Measurements from ENCODE around the gene REV3L.

The REV3L gene

DNA sequence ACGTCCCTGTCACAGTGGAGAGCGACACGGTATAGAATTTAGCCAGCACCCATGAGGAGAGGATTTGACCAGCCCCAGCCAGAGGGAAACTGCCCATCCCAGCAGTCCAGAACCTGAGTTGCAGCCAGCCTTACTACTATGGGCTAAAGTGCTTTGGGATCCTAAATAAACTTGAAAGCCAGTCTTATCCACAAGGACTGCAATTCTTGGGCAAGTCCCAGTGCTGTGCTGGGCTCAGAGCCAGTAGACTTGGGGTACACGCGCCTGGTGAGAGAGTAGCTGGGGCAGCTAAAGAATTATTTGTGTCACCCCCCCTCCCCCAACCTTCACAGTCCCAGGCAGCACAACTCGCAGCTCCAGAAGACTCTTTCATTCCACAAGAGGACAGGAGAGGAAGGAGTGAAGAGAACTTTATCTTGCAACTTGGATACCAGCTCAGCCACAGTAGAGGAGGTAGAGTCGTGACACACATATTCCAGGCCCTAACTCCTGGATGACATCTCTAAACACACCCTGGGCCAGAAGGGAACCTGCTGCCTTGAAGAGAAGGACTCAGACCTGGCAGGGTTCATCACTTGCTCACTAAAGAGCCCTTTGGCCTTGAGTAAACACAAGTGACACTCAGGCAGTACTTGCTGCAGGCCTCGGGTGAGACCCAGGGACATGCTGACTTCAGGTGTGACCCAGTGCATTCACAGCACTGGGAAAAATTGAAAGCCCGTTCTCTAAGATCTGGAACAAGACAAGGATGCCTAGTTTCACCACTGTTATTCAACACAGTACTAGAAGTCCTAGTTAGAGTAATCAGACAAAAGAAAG lies 100.3 kb downstream of the REV3L start:
- TF ChIP-seq, protein P1, sequence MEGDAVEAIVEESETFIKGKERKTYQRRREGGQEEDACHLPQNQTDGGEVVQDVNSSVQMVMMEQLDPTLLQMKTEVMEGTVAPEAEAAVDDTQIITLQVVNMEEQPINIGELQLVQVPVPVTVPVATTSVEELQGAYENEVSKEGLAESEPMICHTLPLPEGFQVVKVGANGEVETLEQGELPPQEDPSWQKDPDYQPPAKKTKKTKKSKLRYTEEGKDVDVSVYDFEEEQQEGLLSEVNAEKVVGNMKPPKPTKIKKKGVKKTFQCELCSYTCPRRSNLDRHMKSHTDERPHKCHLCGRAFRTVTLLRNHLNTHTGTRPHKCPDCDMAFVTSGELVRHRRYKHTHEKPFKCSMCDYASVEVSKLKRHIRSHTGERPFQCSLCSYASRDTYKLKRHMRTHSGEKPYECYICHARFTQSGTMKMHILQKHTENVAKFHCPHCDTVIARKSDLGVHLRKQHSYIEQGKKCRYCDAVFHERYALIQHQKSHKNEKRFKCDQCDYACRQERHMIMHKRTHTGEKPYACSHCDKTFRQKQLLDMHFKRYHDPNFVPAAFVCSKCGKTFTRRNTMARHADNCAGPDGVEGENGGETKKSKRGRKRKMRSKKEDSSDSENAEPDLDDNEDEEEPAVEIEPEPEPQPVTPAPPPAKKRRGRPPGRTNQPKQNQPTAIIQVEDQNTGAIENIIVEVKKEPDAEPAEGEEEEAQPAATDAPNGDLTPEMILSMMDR (conservative IDR thresholded peaks at IDR 0.05) = no peak

DNA sequence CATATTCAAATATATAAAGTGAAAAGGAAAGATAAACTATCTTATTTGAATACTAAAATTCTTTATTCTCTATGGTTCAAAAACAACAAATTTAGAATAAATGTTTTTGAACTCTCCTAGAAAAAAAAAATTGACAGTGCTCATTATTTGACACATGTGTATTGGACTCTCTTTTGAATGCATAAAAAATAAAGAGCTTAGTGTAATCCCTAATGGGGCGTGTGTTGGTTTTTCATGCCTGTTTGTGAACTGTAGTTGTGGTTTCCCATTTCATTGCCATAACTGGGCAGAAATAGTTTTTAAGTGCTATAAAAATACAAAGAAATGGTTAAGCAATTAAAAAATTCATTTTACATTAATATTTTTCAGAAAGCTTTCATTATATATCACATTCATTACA lies 101.3 kb downstream of the REV3L start:
- no peak overlapping the region for H3K27ac ChIP-seq
- TF ChIP-seq, protein P1 (conservative IDR thresholded peaks at IDR 0.05) = no peak

More for the DNA sequence above, 100.3 kb downstream of the REV3L start:
- H3K27ac ChIP-seq = no peak overlapping the region

DNA sequence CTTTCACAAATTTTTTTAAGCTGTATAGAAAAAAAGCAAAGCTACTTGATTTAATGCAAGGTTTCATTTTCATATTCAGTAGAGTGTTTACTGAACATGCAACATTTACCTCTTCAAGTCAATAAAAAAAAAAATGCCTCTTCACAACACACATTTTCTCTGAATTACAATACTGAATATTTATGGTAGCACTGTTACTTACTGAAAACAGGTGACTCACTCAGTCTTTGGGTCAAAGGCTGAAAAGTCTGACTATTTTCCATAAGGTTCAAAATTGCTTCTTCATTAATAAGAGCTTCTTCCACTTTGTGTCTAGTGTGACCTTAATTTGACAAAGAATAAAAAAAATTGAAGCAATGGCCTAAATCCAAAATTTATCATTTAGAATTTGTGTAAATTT lies 101.9 kb downstream of the REV3L start:
- no peak overlapping the region for H3K27ac ChIP-seq
- TF ChIP-seq, protein P1 (conservative IDR thresholded peaks at IDR 0.05) = no peak

DNA sequence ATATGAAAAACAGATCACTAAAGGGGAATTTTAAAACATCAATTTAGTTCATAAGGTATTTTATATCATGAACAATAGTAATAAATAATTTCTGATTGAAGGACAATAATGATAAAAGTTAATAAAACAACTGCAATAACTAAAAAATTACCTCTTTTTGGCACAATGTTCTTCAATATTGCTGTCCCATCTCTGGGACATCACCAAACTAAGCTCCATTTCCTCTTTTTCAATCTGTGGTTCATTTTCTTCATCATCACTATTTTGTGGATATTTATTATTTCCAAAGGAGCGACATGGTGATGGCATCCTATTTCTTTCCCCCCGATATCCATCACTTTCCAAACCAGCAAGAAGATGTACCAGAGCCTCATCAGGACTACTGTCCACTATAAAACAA lies 103.2 kb downstream of the REV3L start:
- TF ChIP-seq, protein P1 (conservative IDR thresholded peaks at IDR 0.05) = no peak
- H3K27ac ChIP-seq = no peak overlapping the region

DNA sequence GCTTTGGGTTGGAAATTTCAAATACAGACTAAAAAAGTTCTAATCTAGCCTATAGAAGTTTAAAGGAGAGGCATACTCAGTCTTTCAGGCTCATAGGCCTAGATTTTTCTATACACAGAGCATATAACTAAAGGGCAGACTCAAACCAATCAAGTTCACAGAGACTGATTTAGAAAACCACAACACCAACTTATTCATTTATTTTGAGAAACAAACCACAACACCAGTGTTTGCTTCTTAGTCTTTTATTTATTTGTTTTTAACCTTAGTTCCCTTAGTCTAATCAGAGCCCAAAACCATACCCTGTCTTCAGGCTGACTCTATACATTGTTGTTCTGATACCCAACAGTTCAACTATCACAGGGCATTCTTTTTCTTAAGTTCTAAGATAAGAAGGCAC lies 103.7 kb downstream of the REV3L start:
- no peak overlapping the region for H3K27ac ChIP-seq
- TF ChIP-seq, protein P1 (conservative IDR thresholded peaks at IDR 0.05) = no peak

DNA sequence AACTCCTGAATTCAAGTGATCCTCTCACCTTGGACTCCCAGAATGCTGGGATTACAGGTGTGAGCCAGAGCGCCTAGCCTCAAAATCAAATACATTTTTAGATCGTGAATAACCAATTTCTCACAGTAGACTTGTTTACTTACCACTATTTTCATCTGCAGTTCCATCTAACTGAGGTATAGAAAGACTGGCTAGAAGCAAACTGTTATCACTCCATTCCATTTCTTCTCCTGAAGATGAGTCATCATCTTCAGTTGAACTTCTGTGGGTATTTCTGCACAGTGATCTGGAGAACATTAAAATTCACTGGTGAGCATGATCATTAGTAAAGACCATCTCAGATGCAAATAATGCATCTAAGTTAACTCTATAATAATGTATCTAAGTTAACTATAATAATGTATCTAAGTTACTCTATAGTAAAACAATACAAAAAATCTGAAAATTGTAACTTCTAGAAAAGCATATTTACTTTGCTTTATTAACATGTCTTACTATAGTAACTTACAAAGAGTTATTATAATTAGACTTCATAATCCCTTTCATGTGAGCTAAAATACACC lies 105.4 kb downstream of the REV3L start:
- TF ChIP-seq, protein P1 (conservative IDR thresholded peaks at IDR 0.05) = no peak
- no peak overlapping the region for H3K27ac ChIP-seq

DNA sequence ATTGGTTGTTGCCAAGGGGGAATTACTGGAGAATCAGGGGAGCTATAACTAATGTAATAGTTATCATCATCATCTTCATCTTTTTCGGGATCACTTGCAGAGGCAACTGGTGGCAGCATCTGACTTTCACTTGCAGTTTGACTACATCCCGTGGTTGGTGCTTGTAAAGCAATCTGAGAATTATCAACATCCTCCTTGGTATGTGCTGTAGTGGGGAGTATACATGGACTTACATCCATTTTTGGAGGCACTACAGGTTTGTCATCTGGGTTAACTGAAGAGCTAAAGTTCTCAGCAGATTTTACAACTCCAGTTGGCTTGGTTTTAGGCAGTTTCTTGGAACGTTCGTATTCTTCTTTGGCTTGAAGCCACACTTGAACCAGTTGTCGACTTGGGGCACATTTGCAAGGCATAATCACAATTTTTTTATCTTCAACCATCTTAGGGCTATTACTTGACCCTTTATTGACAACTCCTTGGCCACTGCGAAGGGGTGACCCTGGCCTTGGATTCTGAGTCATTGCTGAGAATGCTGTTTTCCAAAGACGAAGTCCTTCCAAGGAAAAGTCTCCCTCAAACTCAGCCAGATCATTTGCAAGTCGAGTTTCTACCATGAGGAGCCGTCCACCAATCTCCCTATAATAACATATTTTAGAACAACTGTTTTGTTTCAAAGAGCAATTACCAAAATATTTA lies 115.5 kb downstream of the REV3L start:
- H3K27ac ChIP-seq = no peak overlapping the region
- TF ChIP-seq, protein P1 (conservative IDR thresholded peaks at IDR 0.05) = no peak
